Endometrial microvascular endothelial cells (primary cell): Measurements from ENCODE around the gene CD244. TPM values are rescaled to one million over a fixed set of nuclear protein-coding genes. Genes with fewer than 3 reads are reported as not detected.

Source experiments
- in situ Hi-C: cut with HindIII; loops from 2 replicates; pipeline ENCODE4 v1.10.0; 2017; ENCODE audit warnings: low sequenced_read_pairs, low pct_unique_long_range_greater_than_20kb; ENCODE audit errors: inconsistent ontology term
- total RNA-seq: library from RNA; depleted of rRNA; stranded (reverse); fragments of >200 nt; gene quantifications from one replicate; pipeline ENCODE4 v1.2.3, GENCODE V29; 2015; ENCODE audit errors: inconsistent ontology term

CD244 gene
- total RNA-seq, 1 donor from 2014 or later = not detected

- in situ Hi-C loops = no loop called here
Measured at GRCh38 chr1:160826546-160826945, 36.1 kb downstream of the CD244 start.

GRCh38 chr1:160823296-160823695 lies 39.4 kb downstream of the CD244 start:
- in situ Hi-C loops = no loop called here

GRCh38 chr1:160821627-160822026 lies 41.1 kb downstream of the CD244 start:
- in situ Hi-C loops = no loop called here

- in situ Hi-C loops = no loop called here
Measured at GRCh38 chr1:160819186-160819585, 43.5 kb downstream of the CD244 start.

GRCh38 chr1:160818207-160818937 lies 44.3 kb downstream of the CD244 start:
- in situ Hi-C loops = no loop called here

- in situ Hi-C loops = no loop called here
Measured at GRCh38 chr1:160814856-160815255, 47.8 kb downstream of the CD244 start.

- in situ Hi-C loops = no loop called here
Measured at GRCh38 chr1:160814316-160814715, 48.4 kb downstream of the CD244 start.

GRCh38 chr1:160813215-160813614 lies 49.5 kb downstream of the CD244 start:
- in situ Hi-C loops = no loop called here

GRCh38 chr1:160811147-160811546 lies 51.5 kb downstream of the CD244 start:
- in situ Hi-C loops = no loop called here

- in situ Hi-C loops = no loop called here
Measured at GRCh38 chr1:160810486-160810885, 52.2 kb downstream of the CD244 start.

- in situ Hi-C loops = no loop called here
Measured at GRCh38 chr1:160808289-160808688, 54.4 kb downstream of the CD244 start.

- in situ Hi-C loops = no loop called here
Measured at GRCh38 chr1:160807738-160808137, 54.9 kb downstream of the CD244 start.

GRCh38 chr1:160807247-160807646 lies 55.4 kb downstream of the CD244 start:
- in situ Hi-C loops = no loop called here

- in situ Hi-C loops = no loop called here
Measured at GRCh38 chr1:160806784-160807183, 55.9 kb downstream of the CD244 start.

GRCh38 chr1:160806109-160806665 lies 56.5 kb downstream of the CD244 start:
- in situ Hi-C loops = no loop called here

GRCh38 chr1:160801836-160802580 lies 60.7 kb downstream of the CD244 start:
- in situ Hi-C loops = no loop called here

GRCh38 chr1:160800645-160801408 lies 61.9 kb downstream of the CD244 start:
- in situ Hi-C loops = no loop called here

GRCh38 chr1:160800142-160800541 lies 62.5 kb downstream of the CD244 start:
- in situ Hi-C loops = no loop called here

GRCh38 chr1:160799641-160800040 lies 63.0 kb downstream of the CD244 start:
- in situ Hi-C loops = no loop called here
